H9 (cell line): ENCODE measurements around the gene TRPM5. TPM values are rescaled to one million over a fixed set of nuclear protein-coding genes. Genes with fewer than 3 reads are reported as not detected.

Experiments used
- DNase-seq: peaks from one replicate; pipeline ENCODE4 v3.0.0-alpha.2; 2017
- H2AFZ ChIP-seq: one replicate; pipeline ENCODE4 v1.6.1; 2013; ENCODE audit warnings: mild to moderate bottlenecking, low read length, control low read depth, moderate library complexity
- H2AK5ac ChIP-seq: 2 replicates; pipeline ENCODE4 v1.6.1; 2013; ENCODE audit warnings: low read length, control low read depth, mixed read lengths; ENCODE audit not compliant: insufficient read length
- H2BK120ac ChIP-seq: one replicate; pipeline ENCODE4 v1.6.1; 2013; ENCODE audit warnings: low read depth, mild to moderate bottlenecking, low read length, control low read depth, inconsistent platforms; ENCODE audit not compliant: poor library complexity, severe bottlenecking
- H2BK12ac ChIP-seq: 2 replicates; pipeline ENCODE4 v1.6.1; 2013; ENCODE audit warnings: low read length, control low read depth, mixed read lengths, low read depth; ENCODE audit not compliant: insufficient read length
- H2BK15ac ChIP-seq: 2 replicates; pipeline ENCODE4 v1.6.1; 2013; ENCODE audit warnings: low read depth, low read length, control low read depth
- H2BK20ac ChIP-seq: one replicate; pipeline ENCODE4 v1.6.1; 2013; ENCODE audit warnings: low read depth, mild to moderate bottlenecking, low read length, control low read depth, inconsistent platforms; ENCODE audit not compliant: poor library complexity, severe bottlenecking
- H2BK5ac ChIP-seq: 2 replicates; pipeline ENCODE4 v1.6.1; 2013; ENCODE audit warnings: low read length, control low read depth, mixed read lengths; ENCODE audit not compliant: insufficient read length
- H3K14ac ChIP-seq: 2 replicates; pipeline ENCODE4 v1.6.1; 2013; ENCODE audit warnings: low read length, control low read depth; ENCODE audit not compliant: insufficient read depth
- H3K18ac ChIP-seq: 2 replicates; pipeline ENCODE4 v1.6.1; 2013; ENCODE audit warnings: low read depth, mild to moderate bottlenecking, mixed read lengths, low read length, control low read depth; ENCODE audit not compliant: insufficient read length
- H3K23ac ChIP-seq: 2 replicates; pipeline ENCODE4 v1.6.1; 2013; ENCODE audit warnings: low read length, control low read depth, mixed read lengths, low read depth; ENCODE audit not compliant: insufficient read length
- H3K23me2 ChIP-seq: 2 replicates; pipeline ENCODE4 v1.6.1; 2013; ENCODE audit warnings: low read depth, mild to moderate bottlenecking, mixed read lengths, low read length, control low read depth; ENCODE audit not compliant: insufficient read length, poor library complexity, severe bottlenecking
- H3K27ac ChIP-seq: 2 replicates; pipeline ENCODE4 v1.5.1; 2013; ENCODE audit warnings: low read length, control low read depth, mixed read lengths, low read depth; ENCODE audit not compliant: insufficient read length
- H3K27me3 ChIP-seq: 2 replicates; pipeline ENCODE4 v1.6.1; 2013; ENCODE audit warnings: low read length, control low read depth, inconsistent platforms; ENCODE audit not compliant: insufficient read depth
- H3K4ac ChIP-seq: 2 replicates; pipeline ENCODE4 v1.6.1; 2013; ENCODE audit warnings: low read depth, mild to moderate bottlenecking, control low read depth, inconsistent platforms, low read length, moderate library complexity
- H3K4me1 ChIP-seq: 2 replicates; pipeline ENCODE4 v1.6.1; 2013; ENCODE audit warnings: low read length, control low read depth, inconsistent platforms; ENCODE audit not compliant: insufficient read depth
- H3K4me2 ChIP-seq: 2 replicates; pipeline ENCODE4 v1.6.1; 2013; ENCODE audit warnings: low read length, control low read depth, mixed read lengths; ENCODE audit not compliant: insufficient read length, insufficient read depth
- H3K56ac ChIP-seq: 2 replicates; pipeline ENCODE4 v1.6.1; 2013; ENCODE audit warnings: low read depth, mild to moderate bottlenecking, mixed read lengths, low read length, control low read depth; ENCODE audit not compliant: insufficient read length
- H3K79me1 ChIP-seq: 2 replicates; pipeline ENCODE4 v1.6.1; 2013; ENCODE audit warnings: low read depth, mild to moderate bottlenecking, moderate library complexity, low read length, control low read depth, inconsistent platforms; ENCODE audit not compliant: insufficient read depth, poor library complexity, severe bottlenecking
- H3K79me2 ChIP-seq: 2 replicates; pipeline ENCODE4 v1.6.1; 2013; ENCODE audit warnings: low read length, control low read depth, inconsistent platforms; ENCODE audit not compliant: insufficient read depth
- H3K9ac ChIP-seq: 2 replicates; pipeline ENCODE4 v1.6.1; 2013; ENCODE audit warnings: low read length, control low read depth, mixed read lengths; ENCODE audit not compliant: insufficient read length; ENCODE audit errors: extremely low read depth
- H3K9me3 ChIP-seq: one replicate; pipeline ENCODE4 v1.6.1; 2013; ENCODE audit warnings: low read depth, low read length, inconsistent platforms; ENCODE audit not compliant: control insufficient read depth
- H3T11ph ChIP-seq: one replicate; pipeline ENCODE4 v1.6.1; 2013; ENCODE audit warnings: mild to moderate bottlenecking, low read length, control low read depth, inconsistent platforms
- H4K20me1 ChIP-seq: one replicate; pipeline ENCODE4 v1.6.1; 2013; ENCODE audit not compliant: control insufficient read depth, insufficient read length, insufficient read depth
- H4K5ac ChIP-seq: 2 replicates; pipeline ENCODE4 v1.6.1; 2013; ENCODE audit warnings: low read depth, mild to moderate bottlenecking, mixed read lengths, low read length, control low read depth; ENCODE audit not compliant: insufficient read length
- H4K8ac ChIP-seq: replicated peaks from 2 replicates; pipeline ENCODE4 v1.6.1; 2013; ENCODE audit warnings: low read length, control low read depth, mixed read lengths, low read depth; ENCODE audit not compliant: insufficient read length
- H4K91ac ChIP-seq: 2 replicates; pipeline ENCODE4 v1.6.1; 2013; ENCODE audit warnings: low read depth, mild to moderate bottlenecking, moderate library complexity, mixed read lengths, low read length, control low read depth; ENCODE audit not compliant: insufficient read length
- H3K27ac Mint-ChIP-seq, 3 experiments: 2 replicates in 2 of 3; 3 replicates in 1 of 3; pipeline ENCODE4 v1.8.0; 2020 to 2021; ENCODE audit warnings: mixed read lengths in 3 of 3, mild to moderate bottlenecking in 1 of 3, moderate library complexity in 1 of 3
- H3K27me3 Mint-ChIP-seq: 2 replicates; pipeline ENCODE4 v1.8.0; 2021; ENCODE audit warnings: low read depth, mild to moderate bottlenecking, moderate library complexity, mixed read lengths
- H3K36me3 Mint-ChIP-seq, 3 experiments: 2 replicates in 2 of 3; 3 replicates in 1 of 3; pipeline ENCODE4 v1.8.0; 2020 to 2021; ENCODE audit warnings: low read depth in 3 of 3, mixed read lengths in 3 of 3; ENCODE audit not compliant: insufficient read depth in 1 of 3
- H3K4me1 Mint-ChIP-seq, 2 experiments: 2 replicates each; pipeline ENCODE4 v1.8.0; 2020; ENCODE audit warnings: mixed read lengths in 2 of 2
- H3K4me3 Mint-ChIP-seq, 2 experiments: 2 replicates in 1 of 2; 3 replicates in 1 of 2; pipeline ENCODE4 v1.8.0; 2020 to 2021; ENCODE audit warnings: mild to moderate bottlenecking in 2 of 2, mixed read lengths in 2 of 2, moderate library complexity in 1 of 2
- H3K9me3 Mint-ChIP-seq, 2 experiments: 2 replicates in 1 of 2; 3 replicates in 1 of 2; pipeline ENCODE4 v1.8.0; 2020; ENCODE audit warnings: mild to moderate bottlenecking in 2 of 2, mixed read lengths in 2 of 2, moderate library complexity in 1 of 2
- CTCF ChIP-seq: fragments of 200-600 bp; sonication (generic); conservative IDR thresholded peaks from 3 replicates; pipeline ENCODE4 v1.8.0; 2021; ENCODE audit warnings: antibody characterized with exemption, mild to moderate bottlenecking
- WGBS: extraction: QIAGEN DNeasy Blood & Tissue Kit; methylation state at CpG from one replicate; pipeline ENCODE4 v1.1.7; 2013; ENCODE audit warnings: missing lambda C conversion rate, low lambda C conversion rate, mixed read lengths; ENCODE audit not compliant: insufficient read length; ENCODE audit errors: extremely low coverage; 5-methylcytosine and 5-hydroxymethylcytosine counted together
- total RNA-seq: library from RNA; stranded (reverse); gene quantifications from 2 replicates; pipeline ENCODE4 v1.2.1, GENCODE V29; 2021

Gene TRPM5
- total RNA-seq, 1 experiment from 2014 or later: 0.09 TPM

GRCh38 chr11:2461253-2461955, 17.1 kb upstream of the TRPM5 start:
- Histone ChIP-seq H2BK12ac (no peak overlapping the region), H2AFZ (no peak overlapping the region), H3K9me3 (no peaks in the 10 kb centered on the region), H3K79me2 (no peaks in the 10 kb centered on the region), H4K5ac (no peak overlapping the region), H3T11ph (no peak overlapping the region), H2BK120ac (no peak overlapping the region), H3K27ac (no peak overlapping the region), H3K56ac (no peak overlapping the region), H2AK5ac (no peak overlapping the region), H2BK5ac (no peak overlapping the region), H3K4me2 (no peak overlapping the region), H3K79me1 (no peaks in the 10 kb centered on the region), H4K20me1 (no peaks in the 10 kb centered on the region), H4K8ac (no peak overlapping the region), H3K14ac (no peak overlapping the region), H4K91ac (no peak overlapping the region), H3K4ac (no peak overlapping the region), H3K9ac (no peak overlapping the region), H3K18ac (no peak overlapping the region), H3K23ac (no peak overlapping the region), H3K23me2 (no peaks in the 10 kb centered on the region), H3K27me3 (peaks cover 5% of the 10 kb centered on the region), H2BK15ac (no peak overlapping the region), H3K4me1 (no peaks in the 10 kb centered on the region), H2BK20ac (no peak overlapping the region)
- Mint-ChIP-seq H3K9me3 (no peaks in the 10 kb centered on the region), H3K27me3 (peaks cover 65% of the 10 kb centered on the region), H3K36me3 (no peaks in the 10 kb centered on the region), H3K4me1 (no peaks in the 10 kb centered on the region), H3K4me3 (no peak overlapping the region), H3K27ac (no peak overlapping the region)
- no CpG with 5 or more reads among the region's 17 CpGs for WGBS
- no peak for TF ChIP-seq CTCF
- DNase-seq: no peak
